NCI-H2081 treated with DMSO at 0.1 percent for 48 hours (cell line): ENCODE data around the gene AKT3.
"Not testable (repeated sequence)": the region's sequence is repeated elsewhere in the genome, so short reads cannot be mapped to it uniquely, and the experiment has no call there.

Experiments used
- DNase-seq: peaks from one replicate; lab custom pipeline; 2025; lab: John Stamatoyannopoulos, UW

The AKT3 gene

GRCh38 chr1:243597383-243597782 lies 252.7 kb downstream of the AKT3 start:
- no peak for DNase-seq

GRCh38 chr1:243596431-243597062 lies 253.5 kb downstream of the AKT3 start:
- DNase-seq = no peak

GRCh38 chr1:243595527-243596210 lies 254.4 kb downstream of the AKT3 start:
- no peak for DNase-seq

- DNase-seq = no peak
Observed at GRCh38 chr1:243594455-243594854, 255.6 kb downstream of the AKT3 start.

GRCh38 chr1:243589286-243589685 lies 260.8 kb downstream of the AKT3 start:
- not testable (repeated sequence) for DNase-seq

- no peak for DNase-seq
Observed at GRCh38 chr1:243587823-243588560, 262.1 kb downstream of the AKT3 start.

- DNase-seq = no peak
Observed at GRCh38 chr1:243587285-243587684, 262.8 kb downstream of the AKT3 start.

GRCh38 chr1:243585982-243586381 lies 264.1 kb downstream of the AKT3 start:
- no peak for DNase-seq

GRCh38 chr1:243582326-243582725 lies 267.7 kb downstream of the AKT3 start:
- no peak for DNase-seq

GRCh38 chr1:243580984-243581383 lies 269.1 kb downstream of the AKT3 start:
- DNase-seq = no peak

- DNase-seq = no peak
Observed at GRCh38 chr1:243580072-243580471, 270.0 kb downstream of the AKT3 start.

GRCh38 chr1:243575070-243575469 lies 275.0 kb downstream of the AKT3 start:
- DNase-seq = no peak

- no peak for DNase-seq
Observed at GRCh38 chr1:243572940-243573339, 277.1 kb downstream of the AKT3 start.

- no peak for DNase-seq
Observed at GRCh38 chr1:243568793-243569192, 281.2 kb downstream of the AKT3 start.

GRCh38 chr1:243564814-243565213 lies 285.2 kb downstream of the AKT3 start:
- no peak for DNase-seq

GRCh38 chr1:243563732-243564131 lies 286.3 kb downstream of the AKT3 start:
- no peak for DNase-seq

GRCh38 chr1:243562473-243562872 lies 287.6 kb downstream of the AKT3 start:
- no peak for DNase-seq

- DNase-seq = no peak
Observed at GRCh38 chr1:243561588-243562319, 288.3 kb downstream of the AKT3 start.

GRCh38 chr1:243559575-243560162 lies 290.4 kb downstream of the AKT3 start:
- no peak for DNase-seq

- DNase-seq = no peak
Observed at GRCh38 chr1:243558576-243558975, 291.5 kb downstream of the AKT3 start.

- DNase-seq = no peak
Observed at GRCh38 chr1:243557866-243558265, 292.2 kb downstream of the AKT3 start.

- DNase-seq = no peak
Observed at GRCh38 chr1:243554686-243555085, 295.4 kb downstream of the AKT3 start.
